Prostate gland (tissue), 2 donors: ENCODE data around the gene NSMCE1. TPM values are rescaled to one million over a fixed set of nuclear protein-coding genes. Genes with fewer than 3 reads are reported as not detected.
A peak's percentile ranks its signal among the peaks of the same experiment; 100 is the strongest.

Experiments used
- DNase-seq: peaks from one replicate; pipeline ENCODE4 v3.0.0-alpha.2; 2019; ENCODE audit warnings: low spot score
- H3K27ac ChIP-seq, 2 donors: fragments of 200-600 bp; sonication (generic); 2 replicates each; pipeline ENCODE4 v1.5.1; 2017 to 2019
- H3K27me3 ChIP-seq: fragments of 200-600 bp; sonication (generic); replicated peaks from 2 replicates; pipeline ENCODE4 v1.5.1; 2019; ENCODE audit not compliant: insufficient read depth
- H3K36me3 ChIP-seq, 2 donors: fragments of 200-600 bp; sonication (generic); 1 replicate in 1 of 2; 2 replicates in 1 of 2; pipeline versions ENCODE4 v1.5.1 to v1.8.1; 2017 to 2019
- H3K4me1 ChIP-seq: fragments of 200-600 bp; sonication (generic); replicated peaks from 2 replicates; pipeline ENCODE4 v1.5.1; 2019
- H3K4me3 ChIP-seq, 2 donors: fragments of 200-600 bp; sonication (generic); 2 replicates each; pipeline ENCODE4 v1.5.1; 2017 to 2019
- H3K9me3 ChIP-seq: fragments of 200-600 bp; sonication (generic); 2 replicates; pipeline ENCODE4 v1.5.1; 2017
- CTCF ChIP-seq, 4 experiments: fragments of 200-600 bp in 2 of 4; fragments of 450-650 bp in 2 of 4; sonication (generic) in 2 of 4; IDR thresholded peaks; 1 replicate in 3 of 4; 2 replicates in 1 of 4; pipeline ENCODE4 v1.5.1; 2016 to 2019; ENCODE audit warnings: antibody characterized with exemption in 4 of 4, mild to moderate bottlenecking in 2 of 4, moderate library complexity in 2 of 4
- POLR2A ChIP-seq: fragments of 450-650 bp; IDR thresholded peaks from one replicate; pipeline ENCODE4 v1.6.1; 2016; ENCODE audit warnings: antibody characterized with exemption, mild to moderate bottlenecking
- POLR2AphosphoS5 ChIP-seq: sonication (generic); formaldehyde crosslinking; IDR thresholded peaks from one replicate; pipeline ENCODE4 v1.6.1; 2017; ENCODE audit warnings: antibody characterized with exemption
- WGBS: methylation state at CpG from one replicate; pipeline ENCODE4 v1.1.5; 2018; 5-methylcytosine and 5-hydroxymethylcytosine counted together
- intact Hi-C: fragments of 100-400 bp; cut with DNase I; formaldehyde crosslinking; loops from one replicate; pipeline ENCODE4 v1.14.2; 2022
- total RNA-seq, 2 donors: library from RNA; depleted of rRNA; stranded (reverse); fragments of >200 nt; gene quantifications; one replicate each; pipeline ENCODE4 v1.1.0, GENCODE V29; 2016

NSMCE1 gene
- total RNA-seq, 2 donors from 2014 or later, result 55.4 to 71.7 TPM

GRCh38 chr16:27231692-27232060 lies 36.9 kb downstream of the NSMCE1 start:
- no peaks in the 10 kb centered on the region for H3K27me3 ChIP-seq
- peaks cover 28% of the 10 kb centered on the region for H3K4me1 ChIP-seq
- no peak overlapping the region for H3K4me3 ChIP-seq
- DNase-seq, result no peak
- TF ChIP-seq CTCF (IDR thresholded peaks at IDR 0.05) (no peak), POLR2A (no peak), POLR2AphosphoS5 (no peak)
- intact Hi-C loops, result no loop called here
- H3K36me3 ChIP-seq, result peaks cover 0 to 5% of the 10 kb centered on the region in 2 donors
- H3K9me3 ChIP-seq, result no peaks in the 10 kb centered on the region
- H3K27ac ChIP-seq, result peak overlapping the region; percentile 68 to 80
- 92% methylated on average over 8 of the region's 8 CpGs for WGBS

- Histone ChIP-seq H3K27me3 (no peaks in the 10 kb centered on the region), H3K36me3 (peaks cover 0 to 5% of the 10 kb centered on the region in 2 donors), H3K27ac (no peak overlapping the region), H3K4me3 (no peak overlapping the region), H3K9me3 (no peaks in the 10 kb centered on the region), H3K4me1 (peaks cover 33% of the 10 kb centered on the region)
- DNase-seq, result no peak
- TF ChIP-seq CTCF (IDR thresholded peaks at IDR 0.05), result no peak
- TF ChIP-seq POLR2A, result no peak
- TF ChIP-seq POLR2AphosphoS5, result no peak
- intact Hi-C loops, result no loop called here
- WGBS, result 85% methylated on average over 16 of the region's 16 CpGs
These were observed 38.0 kb downstream of the NSMCE1 start for GRCh38 chr16:27230562-27231001.

GRCh38 chr16:27229891-27230470 lies 38.6 kb downstream of the NSMCE1 start:
- Histone ChIP-seq H3K4me3 (no peak overlapping the region), H3K27me3 (no peaks in the 10 kb centered on the region), H3K36me3 (peaks cover 0 to 5% of the 10 kb centered on the region in 2 donors), H3K9me3 (no peaks in the 10 kb centered on the region), H3K27ac (no peak overlapping the region), H3K4me1 (peaks cover 28% of the 10 kb centered on the region)
- WGBS, result 94% methylated on average over 18 of the region's 18 CpGs
- TF ChIP-seq CTCF (IDR thresholded peaks at IDR 0.05), result no peak
- TF ChIP-seq POLR2AphosphoS5, result no peak
- TF ChIP-seq POLR2A, result no peak
- intact Hi-C loops, result no loop called here
- DNase-seq, result no peak

GRCh38 chr16:27228621-27229501 lies 39.7 kb downstream of the NSMCE1 start:
- Histone ChIP-seq H3K9me3 (no peaks in the 10 kb centered on the region), H3K27me3 (no peaks in the 10 kb centered on the region), H3K27ac (no peak overlapping the region), H3K4me3 (no peak overlapping the region), H3K36me3 (peaks cover 0 to 5% of the 10 kb centered on the region in 2 donors), H3K4me1 (peaks cover 20% of the 10 kb centered on the region)
- TF ChIP-seq POLR2AphosphoS5, result no peak
- TF ChIP-seq POLR2A, result no peak
- no peak for TF ChIP-seq CTCF (IDR thresholded peaks at IDR 0.05)
- no peak for DNase-seq
- WGBS, result 91% methylated on average over 21 of the region's 21 CpGs
- intact Hi-C loops, result no loop called here
